MCF 10A (cell line): ENCODE measurements around the gene BICDL2. TPM values are rescaled to one million over a fixed set of nuclear protein-coding genes. Genes with fewer than 3 reads are reported as not detected.
"Not testable (repeated sequence)": the region's sequence is repeated elsewhere in the genome, so short reads cannot be mapped to it uniquely, and the experiment has no call there.

ENCODE experiments used
- BruUV-seq: library from RNA; stranded (reverse); fragments of 400-500 nt; replicated peaks from 2 replicates; lab custom pipeline; 2021; lab: Mats Ljungman, UMichigan
- CTCF ChIA-PET: fragments of 300-600 bp; sonication (Branson Sonifier 250); formaldehyde crosslinking; extraction: SDS; loops from one replicate; lab custom pipeline; 2021; ENCODE audit warnings: antibody characterized with exemption, inconsistent platforms; lab: Yijun Ruan, JAX
- POLR2A ChIA-PET: fragments of 300-600, 350-650 bp; sonication (Branson Sonifier 250); formaldehyde crosslinking; extraction: SDS; loops from one replicate; lab custom pipeline; 2020; ENCODE audit warnings: antibody characterized with exemption, inconsistent platforms; lab: Yijun Ruan, JAX
- DNase-seq: peaks from one replicate; pipeline ENCODE4 v3.0.0-alpha.2; 2018; ENCODE audit not compliant: unreplicated experiment
- H3K27ac Mint-ChIP-seq: one replicate; pipeline ENCODE4 v1.8.0; 2022; ENCODE audit warnings: mild to moderate bottlenecking, low read depth, mixed read lengths; ENCODE audit not compliant: unreplicated experiment
- H3K27me3 Mint-ChIP-seq: one replicate; pipeline ENCODE4 v1.8.0; 2022; ENCODE audit warnings: mixed read lengths; ENCODE audit not compliant: insufficient read depth, unreplicated experiment
- H3K36me3 Mint-ChIP-seq: one replicate; pipeline ENCODE4 v1.8.0; 2022; ENCODE audit warnings: mild to moderate bottlenecking, moderate library complexity, mixed read lengths; ENCODE audit not compliant: insufficient read depth, unreplicated experiment
- H3K4me1 Mint-ChIP-seq: one replicate; pipeline ENCODE4 v1.8.0; 2022; ENCODE audit warnings: mixed read lengths; ENCODE audit not compliant: insufficient read depth, unreplicated experiment
- H3K4me3 Mint-ChIP-seq: one replicate; pipeline ENCODE4 v1.8.0; 2022; ENCODE audit warnings: mild to moderate bottlenecking, moderate library complexity, mixed read lengths; ENCODE audit not compliant: unreplicated experiment
- H3K9me3 Mint-ChIP-seq: one replicate; pipeline ENCODE4 v1.8.0; 2022; ENCODE audit warnings: mixed read lengths; ENCODE audit not compliant: unreplicated experiment
- intact Hi-C: fragments of 100-400 bp; cut with micrococcal nuclease; formaldehyde crosslinking; loops from 2 replicates; pipeline ENCODE4 v1.14.1; 2022
- total RNA-seq: library from RNA; stranded (reverse); gene quantifications from 2 replicates; pipeline ENCODE4 v1.2.3, GENCODE V29; 2022
- TF ChIP-seq, protein P1 (sequence below): fragments of 200-600 bp; IDR thresholded peaks from one replicate; pipeline ENCODE4 v1.8.0; 2022; ENCODE audit warnings: antibody characterized with exemption, mild to moderate bottlenecking; ENCODE audit not compliant: unreplicated experiment

BICDL2 gene
- total RNA-seq, 1 experiment from 2014 or later: 0.23 TPM

DNA sequence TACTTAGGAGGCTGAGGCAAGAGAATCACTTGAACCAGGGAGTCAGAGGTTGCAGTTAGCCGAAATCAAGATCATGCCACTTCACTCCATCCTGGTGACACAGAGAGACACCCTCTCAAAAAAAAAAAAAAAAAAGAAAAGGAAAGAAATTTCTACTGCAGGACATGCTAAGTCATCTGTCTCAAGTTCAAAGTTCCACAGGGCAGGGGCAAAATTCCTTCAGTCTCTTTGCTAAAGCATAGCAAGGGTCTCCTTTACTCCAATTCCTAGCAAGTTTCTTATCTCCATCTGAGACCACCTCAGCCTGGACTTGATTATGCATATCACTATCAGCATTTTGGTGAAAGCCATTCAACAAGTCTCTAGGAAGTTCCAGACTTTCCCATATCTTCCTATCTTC lies 47.7 kb upstream of the BICDL2 start:
- Mint-ChIP-seq H3K27me3 (peaks cover 18% of the 10 kb centered on the region), H3K9me3 (no peaks in the 10 kb centered on the region), H3K4me1 (no peaks in the 10 kb centered on the region), H3K36me3 (no peaks in the 10 kb centered on the region), H3K4me3 (no peak overlapping the region), H3K27ac (no peak overlapping the region)
- no TSS peak for BruUV-seq
- ChIA-PET CTCF (no interaction called here), POLR2A (no interaction called here)
- no peak for DNase-seq
- intact Hi-C loops: no loop called here
- TF ChIP-seq, protein P1, sequence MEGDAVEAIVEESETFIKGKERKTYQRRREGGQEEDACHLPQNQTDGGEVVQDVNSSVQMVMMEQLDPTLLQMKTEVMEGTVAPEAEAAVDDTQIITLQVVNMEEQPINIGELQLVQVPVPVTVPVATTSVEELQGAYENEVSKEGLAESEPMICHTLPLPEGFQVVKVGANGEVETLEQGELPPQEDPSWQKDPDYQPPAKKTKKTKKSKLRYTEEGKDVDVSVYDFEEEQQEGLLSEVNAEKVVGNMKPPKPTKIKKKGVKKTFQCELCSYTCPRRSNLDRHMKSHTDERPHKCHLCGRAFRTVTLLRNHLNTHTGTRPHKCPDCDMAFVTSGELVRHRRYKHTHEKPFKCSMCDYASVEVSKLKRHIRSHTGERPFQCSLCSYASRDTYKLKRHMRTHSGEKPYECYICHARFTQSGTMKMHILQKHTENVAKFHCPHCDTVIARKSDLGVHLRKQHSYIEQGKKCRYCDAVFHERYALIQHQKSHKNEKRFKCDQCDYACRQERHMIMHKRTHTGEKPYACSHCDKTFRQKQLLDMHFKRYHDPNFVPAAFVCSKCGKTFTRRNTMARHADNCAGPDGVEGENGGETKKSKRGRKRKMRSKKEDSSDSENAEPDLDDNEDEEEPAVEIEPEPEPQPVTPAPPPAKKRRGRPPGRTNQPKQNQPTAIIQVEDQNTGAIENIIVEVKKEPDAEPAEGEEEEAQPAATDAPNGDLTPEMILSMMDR: no peak

GRCh38 chr16:3083408-3083807 lies 46.7 kb upstream of the BICDL2 start:
- CTCF ChIA-PET: interaction anchor here (0.6 kb wide), 1 partner anchor 13 kb away, joined by 3 read pairs; no protein-coding TSS in a partner anchor
- BruUV-seq, DNase-seq, H3K36me3 Mint-ChIP-seq, H3K4me3 Mint-ChIP-seq, H3K9me3 Mint-ChIP-seq, intact Hi-C loops, H3K27ac Mint-ChIP-seq, H3K4me1 Mint-ChIP-seq, POLR2A ChIA-PET: not testable (repeated sequence)
- peaks cover 29% of the 10 kb centered on the region for H3K27me3 Mint-ChIP-seq

DNA sequence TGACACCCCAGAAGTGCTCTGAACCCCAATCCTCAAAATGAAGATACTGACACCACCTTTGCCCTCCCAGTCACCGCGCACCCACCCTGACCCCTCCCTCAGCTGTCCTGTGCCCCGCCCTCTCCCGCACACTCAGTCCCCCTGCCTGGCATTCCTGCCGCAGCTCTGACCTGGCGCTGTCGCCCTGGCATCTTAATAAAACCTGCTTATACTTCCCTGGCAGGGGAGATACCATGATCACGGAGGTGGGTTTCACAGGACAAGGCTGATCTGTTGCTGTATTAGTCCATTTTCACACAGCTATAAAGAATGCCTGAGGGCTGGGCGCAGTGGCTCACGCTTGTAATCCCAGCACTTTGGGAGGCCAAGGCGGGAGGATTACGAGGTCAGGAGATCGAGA lies 45.2 kb upstream of the BICDL2 start:
- peaks cover 37% of the 10 kb centered on the region for H3K27me3 Mint-ChIP-seq
- POLR2A ChIA-PET: interaction anchor here (0.6 kb wide), 1 partner anchor 50 kb away, joined by 3 read pairs; no protein-coding TSS in a partner anchor
- CTCF ChIA-PET, H3K4me1 Mint-ChIP-seq, H3K36me3 Mint-ChIP-seq, BruUV-seq, H3K9me3 Mint-ChIP-seq, intact Hi-C loops, H3K27ac Mint-ChIP-seq, H3K4me3 Mint-ChIP-seq, DNase-seq: not testable (repeated sequence)

GRCh38 chr16:3080024-3080423 lies 43.3 kb upstream of the BICDL2 start:
- DNase-seq: no peak
- Mint-ChIP-seq H3K27me3 (peaks cover 37% of the 10 kb centered on the region), H3K9me3 (no peaks in the 10 kb centered on the region), H3K4me1 (no peaks in the 10 kb centered on the region), H3K36me3 (no peaks in the 10 kb centered on the region), H3K4me3 (no peak overlapping the region), H3K27ac (no peak overlapping the region)
- CTCF ChIA-PET: no interaction called here
- intact Hi-C loops: no loop called here
- POLR2A ChIA-PET: interaction anchor here (0.6 to 1.2 kb wide), 3 partner anchors 19 to 26 kb away, joined by 3 read pairs; partner anchors contain the start of gene ZSCAN10
- no TSS peak for BruUV-seq
- TF ChIP-seq, protein P1: no peak

DNA sequence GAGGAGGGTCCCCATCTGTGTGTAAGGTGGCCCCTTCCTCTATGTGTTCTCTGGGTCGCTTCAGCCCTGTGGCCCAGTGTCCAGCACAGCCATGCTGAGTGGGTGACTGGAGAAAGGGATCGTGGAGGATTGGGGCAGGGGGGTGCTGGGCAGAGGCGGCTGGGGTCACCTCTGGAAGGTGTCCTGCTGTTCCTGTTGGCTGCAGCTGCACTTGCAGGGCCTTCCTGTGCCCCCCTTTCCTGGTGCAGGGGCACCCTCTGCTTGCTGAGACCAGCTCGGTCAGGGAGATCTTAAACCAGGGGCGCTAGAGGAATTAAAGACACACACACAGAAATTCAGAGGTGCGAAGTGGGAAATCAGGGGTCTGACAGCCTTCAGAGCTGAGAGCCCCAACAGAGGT lies 39.8 kb upstream of the BICDL2 start:
- TF ChIP-seq, protein P1: no peak
- Mint-ChIP-seq H3K9me3 (no peaks in the 10 kb centered on the region), H3K4me3 (no peak overlapping the region), H3K36me3 (no peaks in the 10 kb centered on the region), H3K27me3 (peaks cover 56% of the 10 kb centered on the region), H3K27ac (no peak overlapping the region), H3K4me1 (no peaks in the 10 kb centered on the region)
- ChIA-PET CTCF (interaction anchor here (0.6 to 1.0 kb wide), 4 partner anchors 12 to 31 kb away, joined by 3 to 4 read pairs (median 4); no protein-coding TSS in a partner anchor), POLR2A (interaction anchor here (0.6 to 1.1 kb wide), 2 partner anchors 16 to 59 kb away, joined by 3 read pairs; no protein-coding TSS in a partner anchor)
- no peak for DNase-seq
- no TSS peak for BruUV-seq
- intact Hi-C loops: no loop called here

DNA sequence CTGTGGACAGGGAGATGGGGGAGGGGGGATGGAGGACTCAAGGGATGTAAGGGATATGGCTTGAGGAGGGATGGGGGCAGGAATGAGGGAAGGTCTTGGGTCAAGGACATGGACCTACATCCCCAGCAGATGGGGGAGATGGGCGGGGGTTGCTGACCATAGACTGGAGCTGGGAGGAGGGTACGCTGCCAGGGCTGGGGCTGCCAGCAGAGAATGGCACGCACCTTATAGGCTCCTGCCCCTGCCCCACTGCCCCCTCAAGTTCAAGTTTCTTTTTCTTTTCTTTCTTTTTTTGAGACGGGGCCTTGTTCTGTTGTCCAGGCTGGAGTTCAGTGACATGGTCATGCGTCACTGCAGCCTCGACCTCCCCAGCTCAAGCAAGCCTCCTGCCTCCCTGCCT lies 39.2 kb upstream of the BICDL2 start:
- POLR2A ChIA-PET: interaction anchor here (1.1 kb wide), 1 partner anchor 60 kb away, joined by 3 read pairs; no protein-coding TSS in a partner anchor
- BruUV-seq, H3K36me3 Mint-ChIP-seq, H3K9me3 Mint-ChIP-seq, DNase-seq, H3K4me1 Mint-ChIP-seq, H3K27ac Mint-ChIP-seq, H3K4me3 Mint-ChIP-seq, intact Hi-C loops: not testable (repeated sequence)
- H3K27me3 Mint-ChIP-seq: peaks cover 52% of the 10 kb centered on the region
- CTCF ChIA-PET: interaction anchor here (0.5 to 1.0 kb wide), 5 partner anchors 11 to 56 kb away, joined by 3 to 4 read pairs (median 3); no protein-coding TSS in a partner anchor
